ENCODE results near the gene CREB5.

- TF ChIP-seq CTCF (IDR thresholded peaks at IDR 0.05; ENCODE audit: poor library complexity, severe bottlenecking) = no peak
- no peak for TF ChIP-seq POLR2AphosphoS5 (IDR thresholded peaks at IDR 0.05)
- TF ChIP-seq RAD21 (conservative IDR thresholded peaks at IDR 0.05) = no peak
- no peak for TF ChIP-seq EZH2 (IDR thresholded peaks at IDR 0.05; ENCODE audit: borderline replicate concordance, insufficient read depth, low read length, poor library complexity, severe bottlenecking)
- TF ChIP-seq SMC3 (conservative IDR thresholded peaks at IDR 0.05; ENCODE audit: poor library complexity) = no peak
- no peak for TF ChIP-seq REST (IDR thresholded peaks at IDR 0.05; ENCODE audit: borderline replicate concordance)
- TF ChIP-seq TAF1 (IDR thresholded peaks at IDR 0.05; ENCODE audit: low read depth) = no peak
- no peak for TF ChIP-seq EP300 (conservative IDR thresholded peaks at IDR 0.05; ENCODE audit: poor library complexity, severe bottlenecking)
Observed at GRCh38 chr7:28573059-28573553, 160.8 kb downstream of the CREB5 start.
